ENCODE results near the gene ERCC2. TPM values are rescaled to one million over a fixed set of nuclear protein-coding genes. Genes with fewer than 3 reads are reported as not detected.
A peak's percentile ranks its signal among the peaks of the same experiment; 100 is the strongest.

ERCC2 gene
- total RNA-seq, 4 donors from 2014 or later = 9.4 to 19.5 (median 17.6) TPM

DNA sequence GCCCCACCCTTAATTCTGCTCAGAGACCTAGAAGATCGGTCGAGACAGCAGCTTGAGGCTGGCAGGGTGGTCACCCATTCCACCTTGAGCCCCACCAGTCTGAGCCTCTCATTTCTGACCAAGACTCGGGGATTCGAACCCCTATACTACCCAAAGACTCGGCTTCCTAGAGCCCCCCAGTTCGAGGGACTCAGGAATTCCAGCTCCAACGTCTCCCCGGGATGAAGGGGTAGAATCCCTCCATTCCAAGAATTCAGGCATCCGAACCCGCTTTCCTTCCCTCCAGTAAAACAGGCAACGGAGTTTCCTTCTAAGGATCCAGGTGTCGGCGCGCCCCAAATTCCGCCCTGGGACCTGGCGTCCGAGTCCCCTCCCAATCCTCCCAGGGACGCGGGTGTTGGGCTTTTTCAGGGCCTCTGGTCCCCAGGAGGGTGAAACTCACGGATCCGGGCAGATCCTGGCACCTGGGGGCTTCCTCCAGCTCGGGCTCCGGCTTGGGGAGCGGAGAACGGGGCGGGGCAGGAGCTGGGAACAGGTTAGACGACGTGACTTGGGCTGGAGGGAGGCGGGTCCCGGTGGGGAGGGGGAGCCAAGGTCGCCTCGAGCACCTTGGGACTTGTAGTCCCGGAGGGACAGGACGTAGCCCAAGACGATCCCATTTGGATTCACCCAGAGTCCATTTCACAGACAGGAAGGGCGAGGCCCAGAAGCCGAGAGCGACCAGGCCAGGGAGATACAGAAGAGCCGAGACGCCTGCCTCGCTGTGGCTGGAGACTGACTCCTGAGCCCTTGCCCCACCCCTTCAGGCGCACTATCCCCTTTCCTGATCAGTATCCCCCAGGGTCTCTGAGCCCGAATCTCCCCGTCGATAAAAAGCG lies 34.4 kb upstream of the ERCC2 start, which contains the start of gene PPP1R13L:
PPP1R13L (minus strand) TSS at position 513 of the 878 bp plus-strand sequence. CDS start 6,751 bp downstream, outside the sequence.
- H3K9me3 ChIP-seq = no peaks in the 10 kb centered on the region
- H3K27me3 ChIP-seq = peaks cover 5 to 36% of the 10 kb centered on the region in 2 donors
- 6 to 8% methylated on average over 36 to 44 of the region's 46 CpGs for WGBS, 2 donors
- H3K4me1 ChIP-seq = peaks cover 0 to 55% (median 16%) of the 10 kb centered on the region in 4 donors
- H3K36me3 ChIP-seq = peaks cover 0 to 13% (median 0%) of the 10 kb centered on the region in 3 donors
- peak within 1 kb of the TSS; percentile 50 to 78 (median 68) for H3K4me3 ChIP-seq
- H3K27ac ChIP-seq = peak within 1 kb of the TSS; percentile 79 to 91 (median 88)
- no peak for DNase-seq (ENCODE audit: low spot score in 2 of 2)
- no peak for TF ChIP-seq EP300 (IDR thresholded peaks at IDR 0.05)
- no peak for TF ChIP-seq POLR2A (IDR thresholded peaks at IDR 0.05)
- TF ChIP-seq, protein P1, sequence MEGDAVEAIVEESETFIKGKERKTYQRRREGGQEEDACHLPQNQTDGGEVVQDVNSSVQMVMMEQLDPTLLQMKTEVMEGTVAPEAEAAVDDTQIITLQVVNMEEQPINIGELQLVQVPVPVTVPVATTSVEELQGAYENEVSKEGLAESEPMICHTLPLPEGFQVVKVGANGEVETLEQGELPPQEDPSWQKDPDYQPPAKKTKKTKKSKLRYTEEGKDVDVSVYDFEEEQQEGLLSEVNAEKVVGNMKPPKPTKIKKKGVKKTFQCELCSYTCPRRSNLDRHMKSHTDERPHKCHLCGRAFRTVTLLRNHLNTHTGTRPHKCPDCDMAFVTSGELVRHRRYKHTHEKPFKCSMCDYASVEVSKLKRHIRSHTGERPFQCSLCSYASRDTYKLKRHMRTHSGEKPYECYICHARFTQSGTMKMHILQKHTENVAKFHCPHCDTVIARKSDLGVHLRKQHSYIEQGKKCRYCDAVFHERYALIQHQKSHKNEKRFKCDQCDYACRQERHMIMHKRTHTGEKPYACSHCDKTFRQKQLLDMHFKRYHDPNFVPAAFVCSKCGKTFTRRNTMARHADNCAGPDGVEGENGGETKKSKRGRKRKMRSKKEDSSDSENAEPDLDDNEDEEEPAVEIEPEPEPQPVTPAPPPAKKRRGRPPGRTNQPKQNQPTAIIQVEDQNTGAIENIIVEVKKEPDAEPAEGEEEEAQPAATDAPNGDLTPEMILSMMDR (IDR thresholded peaks at IDR 0.05) = no peak

- Histone ChIP-seq H3K36me3 (peaks cover 0 to 8% (median 0%) of the 10 kb centered on the region in 3 donors), H3K4me1 (peaks cover 0 to 56% (median 16%) of the 10 kb centered on the region in 4 donors), H3K4me3 (peak overlapping the region in 3 of 4 donors; percentile 50 to 76 (median 59)), H3K27ac (peak overlapping the region in 1 of 4 donors; percentile 90), H3K9me3 (no peaks in the 10 kb centered on the region), H3K27me3 (peaks cover 5 to 36% of the 10 kb centered on the region in 2 donors)
- WGBS, 2 donors = 18 to 23% methylated on average over 25 of the region's 25 CpGs
- no peak for TF ChIP-seq EP300 (IDR thresholded peaks at IDR 0.05)
- TF ChIP-seq, protein P1 (IDR thresholded peaks at IDR 0.05) = peak in 2 of 5 experiments; percentile 20 to 21
- no peak for TF ChIP-seq POLR2A (IDR thresholded peaks at IDR 0.05)
- no peak for DNase-seq (ENCODE audit: low spot score in 2 of 2)
These were observed 33.6 kb upstream of the ERCC2 start for GRCh38 chr19:45403781-45404556.

GRCh38 chr19:45403272-45403671 lies 32.9 kb upstream of the ERCC2 start:
- no peaks in the 10 kb centered on the region for H3K9me3 ChIP-seq
- no peak for DNase-seq (ENCODE audit: low spot score in 2 of 2)
- H3K4me1 ChIP-seq = peaks cover 0 to 63% (median 20%) of the 10 kb centered on the region in 4 donors
- H3K36me3 ChIP-seq = peaks cover 0 to 2% (median 0%) of the 10 kb centered on the region in 3 donors
- TF ChIP-seq, protein P1 (IDR thresholded peaks at IDR 0.05) = no peak
- no peak for TF ChIP-seq POLR2A (IDR thresholded peaks at IDR 0.05)
- no peak for TF ChIP-seq EP300 (IDR thresholded peaks at IDR 0.05)
- H3K4me3 ChIP-seq = no peak overlapping the region
- H3K27me3 ChIP-seq = peaks cover 5 to 36% of the 10 kb centered on the region in 2 donors
- 41 to 54% methylated on average over 4 of the region's 4 CpGs for WGBS, 2 donors
- H3K27ac ChIP-seq = peak overlapping the region in 2 of 4 donors; percentile 14 to 25

- Histone ChIP-seq H3K4me1 (peaks cover 0 to 63% (median 22%) of the 10 kb centered on the region in 4 donors), H3K36me3 (no peaks in the 10 kb centered on the region), H3K27me3 (peaks cover 5 to 36% of the 10 kb centered on the region in 2 donors), H3K4me3 (no peak overlapping the region), H3K9me3 (no peaks in the 10 kb centered on the region), H3K27ac (peak overlapping the region in 2 of 4 donors; percentile 14 to 25)
- TF ChIP-seq, protein P1 (IDR thresholded peaks at IDR 0.05) = peak in 4 of 5 experiments; percentile 25 to 44 (median 40)
- no peak for TF ChIP-seq EP300 (IDR thresholded peaks at IDR 0.05)
- WGBS, 2 donors = 17 to 40% methylated on average over 10 to 34 of the region's 40 CpGs
- DNase-seq (ENCODE audit: low spot score in 2 of 2) = no peak
These were observed 32.1 kb upstream of the ERCC2 start for GRCh38 chr19:45402298-45403061.

Data from tibial nerve (tissue), 4 donors.